Measurements from ENCODE around the gene PKP1. TPM values are rescaled to one million over a fixed set of nuclear protein-coding genes. Genes with fewer than 3 reads are reported as not detected.
A peak's percentile ranks its signal among the peaks of the same experiment; 100 is the strongest.

Gene PKP1
- polyA plus RNA-seq, 1 donor from 2014 or later: not detected

DNA sequence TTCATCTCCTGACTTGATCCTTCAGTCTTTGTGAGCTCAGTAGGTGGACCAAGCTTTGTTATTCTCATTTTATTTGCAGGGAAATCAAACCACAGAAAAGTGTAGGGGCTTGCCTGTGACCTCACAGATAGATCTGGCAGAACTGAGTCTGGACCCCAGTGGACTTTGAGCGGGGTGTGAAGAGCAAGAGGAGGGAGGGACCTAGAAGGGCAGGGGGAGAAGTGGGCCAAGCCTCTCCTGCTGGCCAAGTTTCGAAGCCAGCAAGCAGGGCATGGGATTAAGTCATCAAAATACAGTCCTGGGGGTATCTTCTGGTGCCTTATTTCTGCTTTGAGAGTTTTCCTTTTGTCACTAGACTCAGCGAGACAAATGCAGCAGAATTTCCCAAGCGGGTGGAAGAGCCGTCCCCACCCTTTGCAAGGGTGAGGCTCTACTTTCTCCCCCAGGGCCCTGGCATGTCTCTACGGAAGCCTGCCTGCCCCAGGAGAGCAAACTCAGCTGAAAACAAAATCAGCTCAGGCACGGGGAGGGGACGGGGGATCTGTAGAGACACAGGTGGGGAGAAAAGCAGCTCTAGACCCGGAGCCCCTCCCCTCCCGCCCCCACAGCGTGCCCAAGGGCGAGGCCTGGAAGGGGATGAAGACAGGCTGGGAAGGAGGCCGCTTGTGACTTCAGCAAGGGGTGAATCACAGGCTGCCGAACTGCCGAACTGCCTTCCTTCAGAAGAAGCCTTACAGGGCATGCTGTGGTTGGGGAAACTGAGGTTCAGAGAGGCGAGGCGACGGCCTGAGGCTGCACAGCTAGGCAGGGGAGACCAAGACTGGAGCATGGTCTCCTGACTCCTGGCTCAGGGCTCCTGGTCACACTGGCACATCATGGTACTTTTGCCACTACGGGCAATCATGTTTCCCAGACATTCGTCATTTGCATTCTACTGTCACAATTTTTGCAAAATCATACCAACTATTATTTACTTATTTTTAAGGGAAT lies 19.2 kb downstream of the PKP1 start:
- Mint-ChIP-seq H3K9me3 (no peaks in the 10 kb centered on the region), H3K4me3 (no peak overlapping the region), H3K27ac (no peak overlapping the region), H3K36me3 (no peaks in the 10 kb centered on the region), H3K27me3 (peaks cover 10% of the 10 kb centered on the region), H3K4me1 (no peaks in the 10 kb centered on the region)

DNA sequence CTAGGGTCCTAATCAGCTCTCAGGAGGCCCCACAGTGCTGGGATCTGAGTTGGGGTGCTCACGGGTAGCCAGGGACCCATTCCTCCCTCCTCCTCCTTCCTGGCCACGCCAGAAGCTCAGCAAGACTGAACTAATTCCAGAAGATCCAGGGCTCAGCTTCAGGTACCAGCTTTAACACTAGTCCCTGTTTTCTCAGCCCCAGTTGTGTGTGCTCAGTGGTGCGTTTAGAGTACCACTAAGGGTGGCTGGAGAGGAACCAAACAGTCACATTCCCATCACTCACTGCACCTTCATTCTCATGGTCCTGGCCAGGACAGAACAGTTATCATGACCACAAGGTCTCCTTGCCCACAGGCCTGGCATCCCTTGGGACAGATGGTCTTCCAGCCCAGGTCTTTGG lies 20.8 kb downstream of the PKP1 start:
- Mint-ChIP-seq H3K4me3 (no peak overlapping the region), H3K27ac (no peak overlapping the region), H3K36me3 (no peaks in the 10 kb centered on the region), H3K27me3 (peaks cover 15% of the 10 kb centered on the region), H3K4me1 (no peaks in the 10 kb centered on the region), H3K9me3 (no peaks in the 10 kb centered on the region)

DNA sequence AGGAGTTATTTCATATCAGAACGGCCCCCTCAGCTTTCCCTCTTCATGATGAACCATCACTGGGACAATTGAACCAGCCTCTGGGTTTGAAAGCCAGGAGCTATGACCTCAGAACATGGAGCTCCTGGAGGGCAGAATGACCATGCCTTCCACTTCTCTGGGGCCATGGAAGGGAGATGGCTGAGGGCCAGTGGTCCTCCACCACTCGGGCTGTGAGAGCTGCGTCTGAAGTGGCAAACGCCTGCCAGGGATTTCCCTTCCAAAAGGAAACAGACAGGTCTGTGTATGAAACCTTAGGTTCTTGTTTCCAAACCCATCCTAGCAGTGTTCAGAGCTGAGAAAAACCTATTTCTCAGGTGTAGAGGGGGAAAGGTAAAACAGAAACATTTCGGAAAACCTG lies 22.5 kb downstream of the PKP1 start:
- Mint-ChIP-seq H3K4me1 (peaks cover 0 to 1% (median 0%) of the 10 kb centered on the region in 3 donors), H3K36me3 (no peaks in the 10 kb centered on the region), H3K27ac (peak overlapping the region in 1 of 3 donors; percentile 41), H3K27me3 (peaks cover 29% of the 10 kb centered on the region), H3K9me3 (no peaks in the 10 kb centered on the region), H3K4me3 (no peak overlapping the region)

DNA sequence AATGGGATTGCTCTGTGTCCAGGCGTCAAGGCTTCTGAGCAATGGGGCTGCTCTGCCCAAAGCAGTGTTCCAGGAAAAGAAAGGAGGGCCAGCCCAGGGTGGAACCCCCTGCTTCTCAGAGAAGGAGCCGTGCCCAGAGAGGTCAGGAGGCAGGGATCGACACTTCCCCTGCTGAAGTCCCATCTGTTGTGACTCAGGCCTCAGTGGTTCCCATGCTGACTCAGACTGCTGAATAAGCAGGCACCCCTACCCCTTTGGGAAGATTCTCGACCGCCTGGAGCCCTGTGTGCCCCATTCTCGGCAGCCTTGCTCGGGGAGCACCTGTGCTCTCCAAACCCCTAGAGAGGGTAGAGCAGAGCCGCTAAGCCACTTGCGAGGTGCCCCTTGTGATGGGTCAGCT lies 23.9 kb downstream of the PKP1 start:
- Mint-ChIP-seq H3K4me1 (peaks cover 0 to 1% (median 0%) of the 10 kb centered on the region in 3 donors), H3K36me3 (no peaks in the 10 kb centered on the region), H3K4me3 (no peak overlapping the region), H3K9me3 (no peaks in the 10 kb centered on the region), H3K27ac (no peak overlapping the region), H3K27me3 (peaks cover 29% of the 10 kb centered on the region)

DNA sequence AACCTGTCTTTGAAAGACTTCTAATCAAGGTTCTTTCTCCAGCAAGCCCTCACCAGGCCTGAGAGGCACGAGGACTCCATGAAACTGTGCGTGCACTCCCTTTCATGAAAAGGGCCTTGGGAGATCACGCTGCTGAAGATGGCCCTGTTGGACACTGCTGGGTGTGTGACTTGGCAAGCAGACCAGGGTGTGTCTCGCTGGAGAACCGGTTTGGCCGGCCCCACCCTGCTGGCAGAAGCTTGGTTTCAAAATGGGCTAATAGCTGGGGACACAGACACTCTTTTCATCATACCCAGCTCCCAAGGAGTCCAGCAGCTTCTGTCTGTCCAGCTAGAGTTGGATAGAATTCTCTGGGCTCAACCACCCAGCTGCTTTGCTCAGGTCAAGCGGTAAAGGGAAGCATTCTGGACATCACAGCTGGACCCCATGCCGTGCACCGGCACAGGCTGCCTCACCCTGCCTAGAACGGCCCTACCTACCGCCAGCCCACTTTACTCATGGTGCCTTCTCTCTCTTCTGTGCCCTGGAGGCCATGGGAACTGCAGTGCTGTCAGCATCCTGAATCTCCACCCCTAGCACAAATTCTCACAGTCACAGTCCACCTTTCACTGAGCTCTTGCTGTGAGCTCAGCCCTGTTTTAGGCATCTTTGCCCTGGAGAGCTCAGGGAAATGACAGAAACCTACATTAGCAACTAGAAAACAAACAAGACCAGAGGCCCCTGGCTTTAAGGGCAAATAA lies 24.6 kb downstream of the PKP1 start:
- Mint-ChIP-seq H3K9me3 (no peaks in the 10 kb centered on the region), H3K4me3 (peak overlapping the region in 1 of 4 donors; percentile 66), H3K27me3 (peaks cover 28% of the 10 kb centered on the region), H3K4me1 (peaks cover 0 to 1% (median 0%) of the 10 kb centered on the region in 3 donors), H3K27ac (no peak overlapping the region), H3K36me3 (no peaks in the 10 kb centered on the region)

DNA sequence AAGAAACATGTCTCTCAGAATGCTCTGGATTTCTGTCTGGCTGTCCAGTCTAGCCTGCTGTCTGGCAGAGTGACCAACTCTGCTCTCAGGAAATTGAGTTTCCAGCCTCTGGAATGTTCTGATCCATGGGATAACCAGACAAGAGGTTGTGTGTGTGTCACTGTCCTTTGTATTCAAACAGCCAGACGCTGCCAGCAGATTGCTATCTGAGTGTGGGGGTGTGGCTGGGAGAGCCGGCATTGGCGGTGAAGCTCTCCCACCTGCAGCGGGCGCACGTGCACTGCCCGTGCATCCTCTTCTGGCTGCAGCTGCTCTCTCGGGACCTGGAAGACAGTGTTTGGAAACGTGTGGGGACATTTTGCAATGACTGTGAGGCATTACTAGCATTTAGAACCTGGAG lies 26.1 kb downstream of the PKP1 start:
- Mint-ChIP-seq H3K36me3 (no peaks in the 10 kb centered on the region), H3K27me3 (peaks cover 24% of the 10 kb centered on the region), H3K9me3 (no peaks in the 10 kb centered on the region)

DNA sequence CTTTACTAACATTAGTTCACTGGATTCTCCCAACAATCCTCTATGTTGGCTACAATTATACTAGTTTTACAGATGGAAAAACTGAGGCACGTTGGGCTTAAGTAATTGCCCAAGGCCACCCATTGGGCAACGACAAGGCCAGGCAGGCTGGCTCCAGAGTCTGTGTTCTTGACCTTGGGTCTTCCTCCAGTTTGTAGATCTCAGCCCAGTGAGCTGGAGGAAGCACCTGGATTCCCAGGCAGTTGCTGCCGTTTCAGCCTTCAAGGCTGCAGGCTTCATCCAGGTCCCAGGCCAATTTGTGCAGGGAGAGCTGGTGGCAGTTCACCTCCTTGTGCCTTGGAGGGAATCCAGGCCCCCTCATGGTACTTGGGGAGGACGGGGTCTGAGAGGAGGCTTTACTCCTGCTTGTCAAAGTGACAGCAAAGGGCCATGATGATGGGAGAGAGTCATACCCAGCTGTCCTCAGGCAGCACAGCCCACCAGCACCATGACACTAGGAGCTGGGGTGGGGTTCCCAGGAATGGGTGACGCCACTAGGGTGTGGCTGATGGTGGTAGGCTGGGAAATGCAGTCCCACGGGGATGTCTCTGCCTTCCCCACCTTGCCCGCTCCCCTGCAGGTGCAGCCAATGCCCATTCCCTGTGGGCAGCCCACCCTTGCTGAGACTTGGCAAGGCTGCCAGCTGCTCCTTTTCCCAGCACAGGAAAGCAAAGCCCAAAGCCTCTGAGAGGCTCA lies 27.1 kb downstream of the PKP1 start:
- Mint-ChIP-seq H3K9me3 (no peaks in the 10 kb centered on the region), H3K4me1 (peaks cover 0 to 1% (median 0%) of the 10 kb centered on the region in 3 donors), H3K36me3 (peaks cover 2% of the 10 kb centered on the region), H3K4me3 (no peak overlapping the region), H3K27me3 (peaks cover 23% of the 10 kb centered on the region), H3K27ac (peak overlapping the region in 1 of 3 donors; percentile 50)

More for the DNA sequence above, 26.1 kb downstream of the PKP1 start:
- peaks cover 0 to 1% (median 0%) of the 10 kb centered on the region in 3 donors for H3K4me1 Mint-ChIP-seq
- H3K4me3 Mint-ChIP-seq: no peak overlapping the region
- H3K27ac Mint-ChIP-seq: no peak overlapping the region

DNA sequence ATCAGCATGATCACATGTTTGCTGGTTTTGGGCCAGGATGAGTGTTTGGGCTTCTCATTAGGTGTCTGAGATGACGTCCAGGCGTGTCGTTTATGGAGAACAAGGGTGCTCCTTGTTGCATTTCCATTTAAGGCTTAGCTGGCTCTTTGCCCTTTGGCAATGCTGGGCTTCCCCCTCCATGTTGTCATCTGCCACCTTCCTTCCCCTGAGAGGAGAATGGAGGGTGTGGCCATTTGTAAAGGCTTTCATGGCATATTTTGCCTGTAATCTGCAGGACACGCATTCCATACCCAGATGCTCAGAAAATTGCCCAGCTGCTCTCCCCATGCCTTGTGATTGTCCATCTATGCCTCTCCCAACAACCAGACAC lies 27.7 kb downstream of the PKP1 start:
- H3K27me3 Mint-ChIP-seq: peaks cover 23% of the 10 kb centered on the region
- no peak overlapping the region for H3K27ac Mint-ChIP-seq
- H3K36me3 Mint-ChIP-seq: peaks cover 2% of the 10 kb centered on the region
- H3K4me1 Mint-ChIP-seq: peaks cover 0 to 1% (median 0%) of the 10 kb centered on the region in 3 donors
- peaks cover 0 to 2% (median 0%) of the 10 kb centered on the region in 3 donors for H3K9me3 Mint-ChIP-seq
- H3K4me3 Mint-ChIP-seq: no peak overlapping the region

DNA sequence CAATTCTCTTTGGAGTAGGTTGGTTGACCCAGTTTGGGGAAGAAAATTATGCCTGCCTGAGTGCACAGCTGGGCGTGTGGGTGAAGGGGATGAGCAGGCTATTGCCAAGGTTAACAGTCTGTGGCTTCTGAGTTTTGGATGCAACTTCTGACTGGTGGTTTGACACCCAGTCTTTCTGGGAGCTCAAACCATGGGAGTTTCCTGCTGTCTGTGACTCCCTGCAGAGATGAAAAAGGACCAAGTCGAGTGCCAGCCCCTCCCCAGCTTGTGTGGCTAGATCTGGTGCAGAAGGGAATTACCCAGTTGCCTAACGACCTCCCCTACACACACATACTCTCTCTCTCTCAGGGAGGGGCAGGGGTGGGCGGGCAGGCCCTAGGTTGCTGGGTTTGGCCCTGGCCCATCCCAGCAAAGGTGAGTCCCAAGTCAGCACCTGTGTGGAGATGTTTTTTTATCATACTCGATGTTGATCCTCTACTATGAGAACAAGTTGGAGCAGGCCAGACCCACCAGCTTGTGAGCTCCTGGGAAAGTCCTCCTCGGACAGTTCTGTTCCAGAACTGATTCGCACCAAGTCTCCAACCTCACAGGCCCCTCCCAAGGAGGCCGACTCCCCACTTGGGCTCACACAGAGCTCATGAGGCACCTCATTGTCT lies 28.2 kb downstream of the PKP1 start:
- peaks cover 23% of the 10 kb centered on the region for H3K27me3 Mint-ChIP-seq
- H3K9me3 Mint-ChIP-seq: peaks cover 0 to 2% (median 0%) of the 10 kb centered on the region in 3 donors
- H3K36me3 Mint-ChIP-seq: peaks cover 2% of the 10 kb centered on the region
- H3K27ac Mint-ChIP-seq: no peak overlapping the region
- no peak overlapping the region for H3K4me3 Mint-ChIP-seq
- H3K4me1 Mint-ChIP-seq: peaks cover 0 to 1% (median 0%) of the 10 kb centered on the region in 3 donors

DNA sequence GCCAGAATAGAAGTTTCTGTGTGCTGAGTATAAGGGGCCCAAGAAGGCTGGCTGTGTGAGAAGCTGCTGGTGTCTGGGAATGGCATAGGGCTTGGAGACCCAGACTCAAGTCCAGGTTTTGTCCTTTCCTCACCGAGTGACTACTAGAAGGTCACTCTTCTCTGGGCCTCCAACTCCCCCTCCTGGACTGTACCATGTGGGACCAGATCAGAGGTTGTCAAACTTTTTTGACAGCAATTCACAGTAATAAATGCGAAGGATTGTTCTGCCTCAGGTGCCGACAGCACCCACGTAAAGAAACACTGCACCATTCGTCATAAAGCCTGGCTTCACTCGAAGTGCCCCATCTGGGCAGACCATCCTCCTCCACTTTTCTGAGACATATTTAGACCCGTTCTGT lies 29.0 kb downstream of the PKP1 start:
- H3K9me3 Mint-ChIP-seq: peaks cover 0 to 2% (median 0%) of the 10 kb centered on the region in 3 donors
- peaks cover 23% of the 10 kb centered on the region for H3K27me3 Mint-ChIP-seq
- H3K4me3 Mint-ChIP-seq: no peak overlapping the region
- H3K4me1 Mint-ChIP-seq: peaks cover 0 to 1% (median 0%) of the 10 kb centered on the region in 3 donors
- no peak overlapping the region for H3K27ac Mint-ChIP-seq
- peaks cover 2% of the 10 kb centered on the region for H3K36me3 Mint-ChIP-seq

DNA sequence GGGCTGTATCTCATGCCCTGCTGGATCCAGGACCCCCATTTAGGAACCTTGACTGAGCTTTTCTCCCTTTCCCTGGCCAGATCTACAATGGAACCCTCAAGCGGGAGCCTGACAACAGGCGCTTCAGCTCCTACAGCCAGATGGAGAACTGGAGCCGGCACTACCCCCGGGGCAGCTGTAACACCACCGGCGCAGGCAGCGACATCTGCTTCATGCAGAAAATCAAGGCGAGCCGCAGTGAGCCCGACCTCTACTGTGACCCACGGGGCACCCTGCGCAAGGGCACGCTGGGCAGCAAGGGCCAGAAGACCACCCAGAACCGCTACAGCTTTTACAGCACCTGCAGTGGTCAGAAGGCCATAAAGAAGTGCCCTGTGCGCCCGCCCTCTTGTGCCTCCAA lies 29.8 kb downstream of the PKP1 start:
- Mint-ChIP-seq H3K27ac (no peak overlapping the region), H3K4me3 (no peak overlapping the region), H3K9me3 (peaks cover 0 to 2% (median 0%) of the 10 kb centered on the region in 3 donors), H3K4me1 (peaks cover 0 to 1% (median 0%) of the 10 kb centered on the region in 3 donors), H3K27me3 (peaks cover 23% of the 10 kb centered on the region), H3K36me3 (peaks cover 2% of the 10 kb centered on the region)

DNA sequence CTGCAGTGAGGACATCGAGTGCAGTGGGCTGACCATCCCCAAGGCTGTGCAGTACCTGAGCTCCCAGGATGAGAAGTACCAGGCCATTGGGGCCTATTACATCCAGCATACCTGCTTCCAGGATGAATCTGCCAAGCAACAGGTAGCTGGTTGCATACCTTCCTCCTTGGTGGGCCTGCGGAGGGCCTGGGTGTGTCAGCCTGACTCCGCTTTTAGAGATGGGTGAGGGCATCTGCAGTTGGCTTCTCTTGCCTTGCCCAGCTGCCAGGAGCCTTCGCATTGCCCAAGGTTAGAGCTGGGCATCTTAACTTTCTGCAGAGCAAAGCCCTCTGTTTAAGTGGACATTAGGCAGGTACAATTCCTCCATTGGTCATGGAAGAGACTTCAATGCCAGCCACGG lies 33.2 kb downstream of the PKP1 start:
- Mint-ChIP-seq H3K36me3 (peaks cover 2% of the 10 kb centered on the region), H3K27ac (no peak overlapping the region), H3K4me3 (no peak overlapping the region), H3K4me1 (no peaks in the 10 kb centered on the region), H3K9me3 (peaks cover 0 to 2% (median 0%) of the 10 kb centered on the region in 3 donors), H3K27me3 (peaks cover 2% of the 10 kb centered on the region)

DNA sequence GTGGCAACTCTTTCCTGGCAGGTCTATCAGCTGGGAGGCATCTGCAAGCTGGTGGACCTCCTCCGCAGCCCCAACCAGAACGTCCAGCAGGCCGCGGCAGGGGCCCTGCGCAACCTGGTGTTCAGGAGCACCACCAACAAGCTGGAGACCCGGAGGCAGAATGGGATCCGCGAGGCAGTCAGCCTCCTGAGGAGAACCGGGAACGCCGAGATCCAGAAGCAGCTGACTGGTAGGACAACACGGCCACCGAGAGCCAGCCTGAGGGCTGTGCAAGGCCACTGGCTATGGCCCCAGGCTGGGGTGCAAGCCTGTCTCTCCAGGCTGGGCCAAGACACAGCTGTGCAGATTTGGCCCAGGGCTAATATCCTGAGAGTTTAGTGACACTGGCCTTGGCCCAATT lies 34.2 kb downstream of the PKP1 start:
- Mint-ChIP-seq H3K4me3 (no peak overlapping the region), H3K27me3 (no peaks in the 10 kb centered on the region), H3K9me3 (peaks cover 0 to 2% (median 0%) of the 10 kb centered on the region in 3 donors), H3K36me3 (peaks cover 2% of the 10 kb centered on the region), H3K4me1 (no peaks in the 10 kb centered on the region), H3K27ac (peak overlapping the region in 1 of 3 donors; percentile 60)

Measured in IgD-negative memory B cell (primary cell).